ENCODE measurements around the gene TBC1D17. TPM values are rescaled to one million over a fixed set of nuclear protein-coding genes. Genes with fewer than 3 reads are reported as not detected.

The TBC1D17 gene
- total RNA-seq, 1 donor from 2014 or later = 29.1 TPM

DNA sequence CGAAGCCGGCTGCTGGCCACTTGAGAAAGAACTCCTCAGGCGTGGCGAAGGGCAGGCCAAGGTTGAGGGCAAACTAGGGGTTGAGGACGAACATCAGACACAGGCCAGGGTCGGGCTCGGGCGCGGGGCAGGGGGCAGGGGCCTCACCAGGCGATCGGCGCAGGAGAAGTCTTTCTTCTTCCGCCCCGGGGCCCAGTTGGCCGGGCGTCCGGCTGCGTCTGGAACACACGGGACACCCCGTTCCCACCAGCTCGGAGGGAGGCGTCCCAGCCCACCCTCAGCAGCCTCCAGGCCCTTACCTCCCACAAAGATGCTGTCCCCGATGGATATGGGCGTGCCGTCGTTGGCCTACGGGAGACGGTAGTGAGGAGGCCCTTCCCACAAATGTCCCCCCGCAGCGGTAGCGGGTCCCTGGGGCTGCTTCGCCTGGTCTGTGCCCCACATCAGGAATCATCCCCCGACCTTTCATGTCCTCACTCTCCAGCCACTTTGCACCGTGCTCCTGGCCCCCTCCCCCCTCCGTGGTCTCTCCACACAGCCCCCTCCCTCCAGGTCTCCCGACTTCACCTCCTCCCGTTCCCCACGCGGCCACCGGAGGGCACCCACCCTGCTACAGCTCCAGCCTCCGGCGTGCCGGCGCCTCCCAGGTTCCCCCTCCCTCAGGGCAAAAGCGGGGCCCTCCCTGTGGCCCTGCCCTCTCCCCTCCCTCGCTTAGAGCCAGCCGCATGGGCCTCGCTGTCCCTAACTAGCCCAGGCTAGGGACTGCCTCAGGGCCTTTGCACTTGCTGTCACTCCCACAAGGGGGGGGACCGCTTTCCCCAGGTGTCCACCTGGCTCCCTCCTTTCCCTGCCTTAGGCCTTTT lies 14.9 kb upstream of the TBC1D17 start:
- Histone ChIP-seq H2AFZ (ENCODE audit: low read depth, low read length) (no peak overlapping the region), H3K4me2 (ENCODE audit: low read length) (no peak overlapping the region), H3K9ac (ENCODE audit: low read length) (no peak overlapping the region), H3K27me3 (ENCODE audit: insufficient read depth, low read length) (no peaks in the 10 kb centered on the region), H3K9me3 (ENCODE audit: insufficient read depth, low read depth, low read length) (no peaks in the 10 kb centered on the region), H3K4me1 (ENCODE audit: insufficient read depth, low read length) (peaks cover 51% of the 10 kb centered on the region), H3K79me2 (ENCODE audit: insufficient read depth, low read length) (peaks cover 52% of the 10 kb centered on the region), H4K20me1 (ENCODE audit: insufficient read depth, low read length) (peaks cover 54% of the 10 kb centered on the region), H3K4me3 (ENCODE audit: insufficient read depth, low read depth, low read length) (no peak overlapping the region), H3K36me3 (ENCODE audit: insufficient read depth, low read length) (peaks cover 16% of the 10 kb centered on the region), H3K27ac (ENCODE audit: low read depth, low read length) (no peak overlapping the region)
- Mint-ChIP-seq H3K27ac (ENCODE audit: unreplicated experiment) (peak overlapping the region; percentile 87), H3K9me3 (ENCODE audit: unreplicated experiment) (no peaks in the 10 kb centered on the region), H3K27me3 (ENCODE audit: low read depth, unreplicated experiment) (no peaks in the 10 kb centered on the region), H3K4me3 (ENCODE audit: unreplicated experiment) (no peak overlapping the region), H3K4me1 (ENCODE audit: low read depth, unreplicated experiment) (peaks cover 15% of the 10 kb centered on the region), H3K36me3 (ENCODE audit: low read depth, unreplicated experiment) (peaks cover 16% of the 10 kb centered on the region)
- no peak for FAIRE-seq
- TF ChIP-seq EZH2 (IDR thresholded peaks at IDR 0.05; ENCODE audit: insufficient read depth, low read length) = no peak
- TF ChIP-seq, protein P1, sequence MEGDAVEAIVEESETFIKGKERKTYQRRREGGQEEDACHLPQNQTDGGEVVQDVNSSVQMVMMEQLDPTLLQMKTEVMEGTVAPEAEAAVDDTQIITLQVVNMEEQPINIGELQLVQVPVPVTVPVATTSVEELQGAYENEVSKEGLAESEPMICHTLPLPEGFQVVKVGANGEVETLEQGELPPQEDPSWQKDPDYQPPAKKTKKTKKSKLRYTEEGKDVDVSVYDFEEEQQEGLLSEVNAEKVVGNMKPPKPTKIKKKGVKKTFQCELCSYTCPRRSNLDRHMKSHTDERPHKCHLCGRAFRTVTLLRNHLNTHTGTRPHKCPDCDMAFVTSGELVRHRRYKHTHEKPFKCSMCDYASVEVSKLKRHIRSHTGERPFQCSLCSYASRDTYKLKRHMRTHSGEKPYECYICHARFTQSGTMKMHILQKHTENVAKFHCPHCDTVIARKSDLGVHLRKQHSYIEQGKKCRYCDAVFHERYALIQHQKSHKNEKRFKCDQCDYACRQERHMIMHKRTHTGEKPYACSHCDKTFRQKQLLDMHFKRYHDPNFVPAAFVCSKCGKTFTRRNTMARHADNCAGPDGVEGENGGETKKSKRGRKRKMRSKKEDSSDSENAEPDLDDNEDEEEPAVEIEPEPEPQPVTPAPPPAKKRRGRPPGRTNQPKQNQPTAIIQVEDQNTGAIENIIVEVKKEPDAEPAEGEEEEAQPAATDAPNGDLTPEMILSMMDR (IDR thresholded peaks at IDR 0.05; ENCODE audit: insufficient read depth, low read depth, low read length) = no peak
- no peak for DNase-seq (ENCODE audit: low read depth)

DNA sequence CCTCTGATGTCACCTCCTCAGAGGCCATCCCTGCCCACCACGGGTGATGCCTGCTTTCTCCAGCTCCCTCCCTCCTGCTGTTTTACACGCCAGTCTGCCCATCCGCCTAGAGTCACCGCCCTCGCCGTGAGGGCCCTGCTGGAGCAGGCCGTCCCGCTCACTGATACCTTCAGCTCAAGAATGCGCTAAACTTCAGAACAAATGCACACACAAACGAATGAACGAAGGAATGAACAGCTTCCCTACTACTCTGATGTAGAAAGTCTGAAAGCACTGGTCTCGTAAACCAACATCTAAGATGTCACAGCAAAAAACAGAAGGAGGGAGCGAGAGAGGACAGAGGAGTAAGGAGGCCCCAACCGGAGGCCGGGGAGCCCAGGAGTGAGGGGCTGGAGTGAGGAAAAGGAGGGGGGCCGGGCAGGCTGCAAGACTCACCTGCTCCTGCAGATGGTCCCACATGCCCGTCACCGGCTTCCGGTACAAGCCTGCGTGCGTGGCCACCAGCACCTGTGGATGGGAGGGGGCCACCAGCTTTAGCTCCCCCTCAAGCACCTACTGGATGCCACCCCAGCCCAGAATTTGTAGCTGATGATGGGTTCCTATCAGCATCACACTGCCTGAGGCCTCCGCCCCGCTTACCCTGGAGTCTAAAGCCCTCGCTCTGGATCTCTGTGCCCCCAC lies 14.1 kb upstream of the TBC1D17 start:
- Histone ChIP-seq H3K9ac (ENCODE audit: low read length) (no peak overlapping the region), H3K4me1 (ENCODE audit: insufficient read depth, low read length) (peaks cover 46% of the 10 kb centered on the region), H3K4me3 (ENCODE audit: insufficient read depth, low read depth, low read length) (no peak overlapping the region), H2AFZ (ENCODE audit: low read depth, low read length) (no peak overlapping the region), H3K79me2 (ENCODE audit: insufficient read depth, low read length) (peaks cover 50% of the 10 kb centered on the region), H3K27me3 (ENCODE audit: insufficient read depth, low read length) (no peaks in the 10 kb centered on the region), H4K20me1 (ENCODE audit: insufficient read depth, low read length) (peaks cover 46% of the 10 kb centered on the region), H3K36me3 (ENCODE audit: insufficient read depth, low read length) (peaks cover 16% of the 10 kb centered on the region), H3K9me3 (ENCODE audit: insufficient read depth, low read depth, low read length) (no peaks in the 10 kb centered on the region), H3K27ac (ENCODE audit: low read depth, low read length) (no peak overlapping the region), H3K4me2 (ENCODE audit: low read length) (no peak overlapping the region)
- FAIRE-seq (no peak), DNase-seq (ENCODE audit: low read depth) (no peak)
- Mint-ChIP-seq H3K9me3 (ENCODE audit: unreplicated experiment) (no peaks in the 10 kb centered on the region), H3K27me3 (ENCODE audit: low read depth, unreplicated experiment) (no peaks in the 10 kb centered on the region), H3K27ac (ENCODE audit: unreplicated experiment) (peak overlapping the region; percentile 87), H3K36me3 (ENCODE audit: low read depth, unreplicated experiment) (peaks cover 15% of the 10 kb centered on the region), H3K4me1 (ENCODE audit: low read depth, unreplicated experiment) (peaks cover 15% of the 10 kb centered on the region), H3K4me3 (ENCODE audit: unreplicated experiment) (no peak overlapping the region)
- TF ChIP-seq EZH2 (IDR thresholded peaks at IDR 0.05; ENCODE audit: insufficient read depth, low read length) = no peak
- TF ChIP-seq, protein P1 (IDR thresholded peaks at IDR 0.05; ENCODE audit: insufficient read depth, low read depth, low read length) = no peak
